PC-9 (cell line): ENCODE measurements around the gene KPNA6.

Experiments used
- EZH2 ChIP-seq: fragments of 200-600 bp; sonication (generic); IDR thresholded peaks from 2 replicates; pipeline ENCODE4 v1.8.0; 2017; ENCODE audit warnings: antibody characterized with exemption, low read depth
- TF ChIP-seq, protein P1 (sequence below): fragments of 200-600 bp; sonication (generic); conservative IDR thresholded peaks from 2 replicates; pipeline ENCODE4 v1.6.1; 2017; ENCODE audit warnings: mixed run types, antibody characterized with exemption, mild to moderate bottlenecking, moderate library complexity

DNA sequence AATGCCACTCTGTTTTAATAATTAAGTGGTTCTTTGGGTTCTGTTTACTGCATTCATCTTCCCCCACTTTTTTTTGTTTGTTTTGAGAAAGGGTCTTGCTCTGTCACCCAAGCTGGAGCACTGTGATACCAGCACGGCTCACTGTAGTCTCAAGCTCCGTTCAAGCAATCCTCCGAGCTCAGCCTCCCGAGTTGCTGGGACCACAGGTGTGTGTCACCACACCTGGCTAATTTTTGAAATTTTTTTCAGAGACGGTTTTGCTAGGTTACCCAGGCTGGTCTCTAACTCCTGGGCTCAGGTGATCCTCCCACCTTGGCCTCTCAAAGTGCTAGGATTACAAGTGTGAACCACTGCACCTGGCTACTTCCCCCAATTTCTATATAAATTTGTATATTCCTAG is 29.3 kb downstream of the KPNA6 start:
- TF ChIP-seq, protein P1, sequence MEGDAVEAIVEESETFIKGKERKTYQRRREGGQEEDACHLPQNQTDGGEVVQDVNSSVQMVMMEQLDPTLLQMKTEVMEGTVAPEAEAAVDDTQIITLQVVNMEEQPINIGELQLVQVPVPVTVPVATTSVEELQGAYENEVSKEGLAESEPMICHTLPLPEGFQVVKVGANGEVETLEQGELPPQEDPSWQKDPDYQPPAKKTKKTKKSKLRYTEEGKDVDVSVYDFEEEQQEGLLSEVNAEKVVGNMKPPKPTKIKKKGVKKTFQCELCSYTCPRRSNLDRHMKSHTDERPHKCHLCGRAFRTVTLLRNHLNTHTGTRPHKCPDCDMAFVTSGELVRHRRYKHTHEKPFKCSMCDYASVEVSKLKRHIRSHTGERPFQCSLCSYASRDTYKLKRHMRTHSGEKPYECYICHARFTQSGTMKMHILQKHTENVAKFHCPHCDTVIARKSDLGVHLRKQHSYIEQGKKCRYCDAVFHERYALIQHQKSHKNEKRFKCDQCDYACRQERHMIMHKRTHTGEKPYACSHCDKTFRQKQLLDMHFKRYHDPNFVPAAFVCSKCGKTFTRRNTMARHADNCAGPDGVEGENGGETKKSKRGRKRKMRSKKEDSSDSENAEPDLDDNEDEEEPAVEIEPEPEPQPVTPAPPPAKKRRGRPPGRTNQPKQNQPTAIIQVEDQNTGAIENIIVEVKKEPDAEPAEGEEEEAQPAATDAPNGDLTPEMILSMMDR = no peak
- no peak for TF ChIP-seq EZH2
